HG03159 (cell line): ENCODE measurements around the gene SPG11.
"Not testable (repeated sequence)": the region's sequence is repeated elsewhere in the genome, so short reads cannot be mapped to it uniquely, and the experiment has no call there.

Source experiments
- ATAC-seq: cut with Tn5 transposase; IDR thresholded peaks from one replicate; pipeline ENCODE4 v1.9.1; 2021; ENCODE audit warnings: mild to moderate bottlenecking, moderate library complexity; ENCODE audit not compliant: unreplicated experiment

The SPG11 gene

GRCh38 chr15:44676676-44677075 is 13.2 kb upstream of the SPG11 start:
- ATAC-seq = no peak

GRCh38 chr15:44675911-44676310 is 12.4 kb upstream of the SPG11 start:
- no peak for ATAC-seq

GRCh38 chr15:44673639-44674038 is 10.2 kb upstream of the SPG11 start:
- no peak for ATAC-seq

- no peak for ATAC-seq
These were observed 6.9 kb upstream of the SPG11 start for GRCh38 chr15:44670087-44670950.

- ATAC-seq = no peak
These were observed 5.5 kb upstream of the SPG11 start for GRCh38 chr15:44668921-44669320.

- no peak for ATAC-seq
These were observed 3.5 kb upstream of the SPG11 start for GRCh38 chr15:44667039-44667360.

GRCh38 chr15:44666210-44667038 is 3.0 kb upstream of the SPG11 start:
- ATAC-seq = no peak

- ATAC-seq = peak; percentile 51
These were observed 718 bp downstream of the SPG11 start for GRCh38 chr15:44662478-44663409.

- ATAC-seq = no peak
These were observed 1.9 kb downstream of the SPG11 start for GRCh38 chr15:44661576-44661975.

- no peak for ATAC-seq
These were observed 4.4 kb downstream of the SPG11 start for GRCh38 chr15:44659056-44659455.

GRCh38 chr15:44657378-44657777 is 6.1 kb downstream of the SPG11 start:
- no peak for ATAC-seq

GRCh38 chr15:44656913-44657312 is 6.5 kb downstream of the SPG11 start:
- ATAC-seq = no peak

- ATAC-seq = no peak
These were observed 7.2 kb downstream of the SPG11 start for GRCh38 chr15:44656298-44656697.

- ATAC-seq = no peak
These were observed 8.6 kb downstream of the SPG11 start for GRCh38 chr15:44654858-44655257.

- no peak for ATAC-seq
These were observed 15.8 kb downstream of the SPG11 start for GRCh38 chr15:44647637-44648036.

- ATAC-seq = no peak
These were observed 16.4 kb downstream of the SPG11 start for GRCh38 chr15:44647036-44647435.

- no peak for ATAC-seq
These were observed 17.0 kb downstream of the SPG11 start for GRCh38 chr15:44646460-44646859.

- ATAC-seq = no peak
These were observed 21.8 kb downstream of the SPG11 start for GRCh38 chr15:44641651-44642050.

- no peak for ATAC-seq
These were observed 26.5 kb downstream of the SPG11 start for GRCh38 chr15:44636976-44637375.

- no peak for ATAC-seq
These were observed 29.9 kb downstream of the SPG11 start for GRCh38 chr15:44633603-44634002.

- ATAC-seq = not testable (repeated sequence)
These were observed 38.2 kb downstream of the SPG11 start for GRCh38 chr15:44625286-44625685.
